ENCODE results near the gene CCDC141.

CCDC141 gene

GRCh38 chr2:178833382-178833781 is 216.6 kb downstream of the CCDC141 start:
- Histone ChIP-seq H3K36me3 (ENCODE audit: control insufficient read depth, low read length) (no peaks in the 10 kb centered on the region), H3K27me3 (ENCODE audit: control insufficient read depth, low read length) (no peaks in the 10 kb centered on the region), H3F3A (ENCODE audit: control insufficient read depth, insufficient read depth) (no peaks in the 10 kb centered on the region), H3K4me3 (ENCODE audit: low read length) (no peak overlapping the region), H3K79me2 (ENCODE audit: control insufficient read depth, low read length) (no peaks in the 10 kb centered on the region), H3K9me3 (ENCODE audit: control insufficient read depth, insufficient read depth, low read length) (no peaks in the 10 kb centered on the region), H3K9me2 (replicated peaks; ENCODE audit: control insufficient read depth, low read length) (no peaks in the 10 kb centered on the region), H3K4me1 (ENCODE audit: control insufficient read depth, low read length) (peaks cover 7% of the 10 kb centered on the region), H4K20me1 (ENCODE audit: control insufficient read depth, insufficient read depth, low read depth, low read length) (no peaks in the 10 kb centered on the region), H3K27ac (ENCODE audit: low read depth, low read length) (no peak overlapping the region), H3K4me2 (ENCODE audit: low read length) (no peak overlapping the region)
- no peak for TF ChIP-seq EZH2phosphoT487 (IDR thresholded peaks at IDR 0.05; ENCODE audit: borderline replicate concordance, low read length)
- TF ChIP-seq, protein P1, sequence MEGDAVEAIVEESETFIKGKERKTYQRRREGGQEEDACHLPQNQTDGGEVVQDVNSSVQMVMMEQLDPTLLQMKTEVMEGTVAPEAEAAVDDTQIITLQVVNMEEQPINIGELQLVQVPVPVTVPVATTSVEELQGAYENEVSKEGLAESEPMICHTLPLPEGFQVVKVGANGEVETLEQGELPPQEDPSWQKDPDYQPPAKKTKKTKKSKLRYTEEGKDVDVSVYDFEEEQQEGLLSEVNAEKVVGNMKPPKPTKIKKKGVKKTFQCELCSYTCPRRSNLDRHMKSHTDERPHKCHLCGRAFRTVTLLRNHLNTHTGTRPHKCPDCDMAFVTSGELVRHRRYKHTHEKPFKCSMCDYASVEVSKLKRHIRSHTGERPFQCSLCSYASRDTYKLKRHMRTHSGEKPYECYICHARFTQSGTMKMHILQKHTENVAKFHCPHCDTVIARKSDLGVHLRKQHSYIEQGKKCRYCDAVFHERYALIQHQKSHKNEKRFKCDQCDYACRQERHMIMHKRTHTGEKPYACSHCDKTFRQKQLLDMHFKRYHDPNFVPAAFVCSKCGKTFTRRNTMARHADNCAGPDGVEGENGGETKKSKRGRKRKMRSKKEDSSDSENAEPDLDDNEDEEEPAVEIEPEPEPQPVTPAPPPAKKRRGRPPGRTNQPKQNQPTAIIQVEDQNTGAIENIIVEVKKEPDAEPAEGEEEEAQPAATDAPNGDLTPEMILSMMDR (IDR thresholded peaks at IDR 0.05; ENCODE audit: low read depth, low read length, poor library complexity, severe bottlenecking), result no peak

GRCh38 chr2:178830451-178830850 is 219.5 kb downstream of the CCDC141 start:
- Histone ChIP-seq H3K27ac (ENCODE audit: low read depth, low read length) (no peak overlapping the region), H3K4me1 (ENCODE audit: control insufficient read depth, low read length) (peaks cover 7% of the 10 kb centered on the region), H3K4me2 (ENCODE audit: low read length) (no peak overlapping the region), H3K4me3 (ENCODE audit: low read length) (no peak overlapping the region), H3K9me2 (replicated peaks; ENCODE audit: control insufficient read depth, low read length) (no peaks in the 10 kb centered on the region), H3K79me2 (ENCODE audit: control insufficient read depth, low read length) (no peaks in the 10 kb centered on the region), H3F3A (ENCODE audit: control insufficient read depth, insufficient read depth) (no peaks in the 10 kb centered on the region), H4K20me1 (ENCODE audit: control insufficient read depth, insufficient read depth, low read depth, low read length) (no peaks in the 10 kb centered on the region), H3K9me3 (ENCODE audit: control insufficient read depth, insufficient read depth, low read length) (no peaks in the 10 kb centered on the region), H3K27me3 (ENCODE audit: control insufficient read depth, low read length) (no peaks in the 10 kb centered on the region), H3K36me3 (ENCODE audit: control insufficient read depth, low read length) (no peaks in the 10 kb centered on the region)
- TF ChIP-seq EZH2phosphoT487 (IDR thresholded peaks at IDR 0.05; ENCODE audit: borderline replicate concordance, low read length), result no peak
- TF ChIP-seq, protein P1 (IDR thresholded peaks at IDR 0.05; ENCODE audit: low read depth, low read length, poor library complexity, severe bottlenecking), result no peak

- H3K36me3 ChIP-seq (ENCODE audit: control insufficient read depth, low read length), result no peaks in the 10 kb centered on the region
- no peaks in the 10 kb centered on the region for H3K9me3 ChIP-seq (ENCODE audit: control insufficient read depth, insufficient read depth, low read length)
- no peak overlapping the region for H3K4me3 ChIP-seq (ENCODE audit: low read length)
- H3K27ac ChIP-seq (ENCODE audit: low read depth, low read length), result no peak overlapping the region
- no peaks in the 10 kb centered on the region for H3K27me3 ChIP-seq (ENCODE audit: control insufficient read depth, low read length)
- H4K20me1 ChIP-seq (ENCODE audit: control insufficient read depth, insufficient read depth, low read depth, low read length), result no peaks in the 10 kb centered on the region
- no peaks in the 10 kb centered on the region for H3F3A ChIP-seq (ENCODE audit: control insufficient read depth, insufficient read depth)
- no peak overlapping the region for H3K4me2 ChIP-seq (ENCODE audit: low read length)
- peaks cover 7% of the 10 kb centered on the region for H3K4me1 ChIP-seq (ENCODE audit: control insufficient read depth, low read length)
- H3K9me2 ChIP-seq (replicated peaks; ENCODE audit: control insufficient read depth, low read length), result no peaks in the 10 kb centered on the region
- TF ChIP-seq EZH2phosphoT487 (IDR thresholded peaks at IDR 0.05; ENCODE audit: borderline replicate concordance, low read length), result no peak
- TF ChIP-seq, protein P1 (IDR thresholded peaks at IDR 0.05; ENCODE audit: low read depth, low read length, poor library complexity, severe bottlenecking), result no peak
- no peaks in the 10 kb centered on the region for H3K79me2 ChIP-seq (ENCODE audit: control insufficient read depth, low read length)
Observed at GRCh38 chr2:178829981-178830380, 220.0 kb downstream of the CCDC141 start.
